Endometrial microvascular endothelial cells (primary cell): ENCODE results near the gene OR13C9. TPM values are rescaled to one million over a fixed set of nuclear protein-coding genes. Genes with fewer than 3 reads are reported as not detected.
"Not testable (repeated sequence)": the region's sequence is repeated elsewhere in the genome, so short reads cannot be mapped to it uniquely, and the experiment has no call there.

Experiments
- in situ Hi-C: cut with HindIII; loops from 2 replicates; pipeline ENCODE4 v1.10.0; 2017; ENCODE audit warnings: low sequenced_read_pairs, low pct_unique_long_range_greater_than_20kb; ENCODE audit errors: inconsistent ontology term
- total RNA-seq: library from RNA; depleted of rRNA; stranded (reverse); fragments of >200 nt; gene quantifications from one replicate; pipeline ENCODE4 v1.2.3, GENCODE V29; 2015; ENCODE audit errors: inconsistent ontology term

Gene OR13C9, protein sequence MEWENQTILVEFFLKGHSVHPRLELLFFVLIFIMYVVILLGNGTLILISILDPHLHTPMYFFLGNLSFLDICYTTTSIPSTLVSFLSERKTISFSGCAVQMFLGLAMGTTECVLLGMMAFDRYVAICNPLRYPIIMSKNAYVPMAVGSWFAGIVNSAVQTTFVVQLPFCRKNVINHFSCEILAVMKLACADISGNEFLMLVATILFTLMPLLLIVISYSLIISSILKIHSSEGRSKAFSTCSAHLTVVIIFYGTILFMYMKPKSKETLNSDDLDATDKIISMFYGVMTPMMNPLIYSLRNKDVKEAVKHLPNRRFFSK
- not detected for total RNA-seq

GRCh38 chr9:104618104-104618503 lies at the start of gene OR13C9:
Gene OR13C9 (minus strand): TSS chr9:104618204. CDS start chr9:104618204, 0 bp downstream.
- in situ Hi-C loops, result no loop called here

DNA sequence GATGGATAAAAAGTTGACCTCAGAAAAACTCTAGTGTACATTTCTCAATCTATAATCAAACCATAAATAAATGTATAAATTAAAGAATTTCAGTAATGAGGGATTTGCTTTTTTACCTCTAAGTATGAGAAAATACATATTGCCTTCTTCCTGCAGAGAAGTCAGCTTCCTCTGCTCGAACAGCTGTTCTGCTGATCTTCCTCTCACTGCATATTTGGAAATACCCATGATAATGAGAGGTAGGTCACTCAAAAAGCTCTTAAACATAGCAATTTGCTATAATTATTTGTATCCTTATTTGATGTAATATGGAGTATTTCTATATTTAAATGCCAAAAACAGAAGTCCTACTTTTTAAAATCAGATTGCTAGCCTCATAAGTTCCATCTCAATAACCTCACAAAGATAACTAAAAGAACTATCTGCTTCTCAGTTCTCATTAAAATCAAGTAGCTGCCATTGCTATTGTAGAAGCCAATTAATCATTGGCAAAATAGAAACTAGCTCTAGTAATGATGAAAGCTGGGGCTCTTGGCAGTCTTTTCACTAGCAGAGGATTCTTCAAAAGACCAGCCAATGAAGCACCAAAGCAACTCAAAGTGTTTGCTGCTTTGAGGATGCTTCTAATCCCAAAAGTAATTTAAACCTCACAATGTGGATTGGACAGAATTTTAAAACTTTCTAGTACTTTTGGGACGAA lies 40.6 kb upstream of the OR13C9 start:
- in situ Hi-C loops, result no loop called here

DNA sequence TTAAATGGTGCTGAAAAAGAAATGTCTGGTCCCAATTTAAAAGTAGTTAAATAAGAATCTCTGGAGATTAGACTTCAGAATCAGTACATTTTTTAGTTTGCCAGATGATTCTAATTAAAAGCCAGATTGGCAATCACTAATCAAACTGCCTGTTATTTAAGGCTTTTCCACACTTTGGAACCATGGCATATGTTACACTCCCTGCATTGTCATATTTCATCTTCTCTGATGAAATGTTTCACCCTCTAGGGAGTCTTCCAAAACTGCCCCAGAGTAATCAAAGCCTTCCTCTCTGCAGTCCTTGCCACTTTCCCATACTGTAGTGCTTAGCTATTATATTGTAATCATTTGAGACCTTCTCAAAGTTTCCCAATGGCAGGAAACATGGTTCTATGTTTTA lies 17.5 kb upstream of the OR13C9 start:
- in situ Hi-C loops, result no loop called here

- in situ Hi-C loops, result no loop called here
Measured at GRCh38 chr9:104633976-104634520, 16.0 kb upstream of the OR13C9 start.

- in situ Hi-C loops, result not testable (repeated sequence)
Measured at GRCh38 chr9:104625964-104626363, 8.0 kb upstream of the OR13C9 start.

GRCh38 chr9:104617418-104617817 lies 586 bp downstream of the OR13C9 start:
- in situ Hi-C loops, result no loop called here

- in situ Hi-C loops, result no loop called here
Measured at GRCh38 chr9:104611213-104611612, 6.8 kb downstream of the OR13C9 start.

DNA sequence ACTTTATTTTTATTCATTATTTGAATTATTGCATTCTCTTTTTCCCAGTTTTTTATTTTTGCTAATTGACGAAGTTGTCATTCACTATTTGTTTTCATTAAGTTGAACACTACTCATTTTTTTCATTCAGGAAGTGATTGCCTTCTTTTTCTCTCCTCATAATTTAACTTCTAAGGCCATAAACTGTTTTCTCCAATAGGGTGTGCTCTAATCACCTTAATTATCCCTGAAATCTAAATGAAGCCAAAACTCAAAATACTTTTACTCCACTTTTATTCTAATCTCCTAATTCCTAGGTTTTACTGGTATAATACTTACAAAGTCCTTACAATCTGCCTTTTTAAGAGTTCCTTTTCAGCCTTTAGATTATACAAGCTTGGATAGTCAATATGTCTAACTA lies 9.7 kb downstream of the OR13C9 start:
- in situ Hi-C loops, result no loop called here

GRCh38 chr9:104606152-104606551 lies 11.9 kb downstream of the OR13C9 start:
- in situ Hi-C loops, result no loop called here

- in situ Hi-C loops, result not testable (repeated sequence)
Measured at GRCh38 chr9:104605527-104605926, 12.5 kb downstream of the OR13C9 start, which contains the start of gene OR13C2. Gene OR13C2 (minus strand): TSS chr9:104605627. CDS start chr9:104605627, 0 bp downstream.

DNA sequence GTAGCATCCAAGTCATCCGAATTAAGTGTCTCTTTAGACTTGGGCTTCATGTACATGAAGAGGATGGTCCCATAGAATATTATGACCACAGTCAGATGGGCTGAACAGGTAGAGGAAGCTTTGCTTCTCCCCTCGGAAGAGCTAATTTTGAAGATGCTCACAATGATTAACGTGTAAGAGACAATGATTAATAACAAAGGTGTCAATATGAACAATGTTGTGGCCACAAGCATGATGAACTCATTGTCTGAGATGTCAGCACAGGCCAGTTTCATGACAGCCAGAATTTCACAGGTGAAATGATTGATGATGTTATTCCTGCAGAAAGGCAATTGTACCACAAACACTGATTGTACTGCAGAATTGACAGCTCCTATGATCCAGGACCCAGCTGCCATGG lies 13.2 kb downstream of the OR13C9 start:
- in situ Hi-C loops, result no loop called here

DNA sequence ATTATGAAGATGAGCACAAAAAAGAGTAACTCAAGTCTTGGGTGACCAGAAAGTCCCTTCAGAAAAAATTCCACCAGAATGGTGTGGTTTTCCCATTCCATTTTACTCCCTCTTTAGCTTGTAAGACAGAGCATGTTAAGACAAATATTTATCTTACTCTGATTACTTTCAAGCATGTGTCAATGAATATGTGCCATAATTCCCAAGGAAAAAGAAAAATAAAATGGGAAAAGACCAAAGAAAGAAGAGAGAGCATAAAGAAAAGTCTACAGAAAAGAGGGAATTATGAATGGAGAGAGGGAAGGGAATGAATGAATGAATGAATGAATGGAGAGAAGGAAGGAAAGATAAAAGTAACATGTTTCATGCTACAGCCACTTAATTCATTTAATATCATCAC lies 18.7 kb downstream of the OR13C9 start, which contains the start of gene OR13C5:
Gene OR13C5, minus strand, starts transcription at position 101 of the 400 bp plus-strand sequence. Its CDS starts 0 bp downstream, at position 101.
- in situ Hi-C loops, result not testable (repeated sequence)

DNA sequence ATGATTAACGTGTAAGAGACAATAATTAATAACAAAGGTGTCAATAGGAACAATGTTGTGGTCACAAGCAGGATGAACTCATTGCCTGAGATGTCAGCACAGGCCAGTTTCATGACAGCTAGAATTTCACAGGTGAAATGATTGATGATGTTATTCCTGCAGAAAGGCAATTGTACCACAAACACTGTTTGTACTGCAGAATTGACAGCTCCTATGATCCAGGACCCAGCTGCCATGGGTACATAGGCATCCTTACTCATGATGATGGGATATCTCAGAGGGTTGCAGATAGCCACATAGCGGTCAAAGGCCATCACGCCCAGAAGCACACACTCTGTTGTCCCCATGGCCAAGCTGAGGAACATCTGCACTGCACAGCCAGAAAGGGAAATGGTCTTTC lies 19.3 kb downstream of the OR13C9 start:
- in situ Hi-C loops, result not testable (repeated sequence)

GRCh38 chr9:104589626-104590025 lies 28.4 kb downstream of the OR13C9 start:
- in situ Hi-C loops, result no loop called here

DNA sequence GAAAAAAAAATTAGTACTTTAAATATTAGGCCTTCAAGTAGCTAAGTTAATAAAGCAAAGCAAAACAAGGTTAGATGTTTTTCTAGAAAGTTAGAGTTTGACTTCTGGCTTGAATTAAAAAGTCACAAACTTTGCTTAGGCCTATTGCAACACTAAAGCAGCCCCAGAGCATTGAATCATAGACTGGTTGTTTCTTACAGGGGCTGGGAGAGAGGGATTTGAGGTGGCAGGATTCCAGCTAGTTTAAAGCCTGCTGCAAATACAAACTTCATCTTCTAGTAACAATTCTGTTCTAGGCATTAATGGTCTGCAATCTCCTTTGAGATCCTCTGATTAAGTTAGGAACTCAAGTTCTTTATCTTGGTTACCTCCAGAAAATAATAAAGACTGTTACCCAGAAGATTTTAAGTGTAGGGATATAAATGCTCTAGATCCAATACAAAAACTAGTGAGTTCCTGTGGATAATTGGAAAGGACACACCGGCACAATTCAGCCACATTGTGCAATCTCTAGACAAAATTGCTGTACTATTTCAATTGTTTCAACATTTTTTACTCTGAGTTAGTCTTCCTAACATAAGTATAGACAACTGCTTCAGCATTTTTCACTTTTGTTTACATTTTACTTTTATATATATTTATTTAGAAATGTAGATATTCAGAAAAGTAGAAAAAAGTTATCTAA lies 31.4 kb downstream of the OR13C9 start:
- in situ Hi-C loops, result no loop called here

DNA sequence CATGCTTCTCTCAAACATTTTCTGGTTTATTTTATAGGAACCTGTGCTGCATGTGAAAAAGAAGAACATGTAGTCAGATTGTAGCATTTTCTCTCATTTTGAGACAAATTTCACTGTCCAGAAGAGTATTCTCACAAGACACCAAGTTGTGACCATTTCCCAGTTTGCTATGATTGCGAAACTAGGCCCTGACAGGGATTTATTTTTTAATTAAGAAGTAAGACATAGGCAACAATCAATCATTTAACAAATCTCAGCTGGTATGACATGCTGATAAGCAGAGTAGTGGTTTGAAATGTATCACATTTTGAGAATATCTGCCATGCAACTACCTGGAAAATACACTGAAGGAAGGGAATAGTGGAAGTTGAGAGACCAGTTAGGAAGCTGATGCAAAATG lies 37.4 kb downstream of the OR13C9 start:
- in situ Hi-C loops, result no loop called here

GRCh38 chr9:104577263-104577662 lies 40.7 kb downstream of the OR13C9 start:
- in situ Hi-C loops, result no loop called here

DNA sequence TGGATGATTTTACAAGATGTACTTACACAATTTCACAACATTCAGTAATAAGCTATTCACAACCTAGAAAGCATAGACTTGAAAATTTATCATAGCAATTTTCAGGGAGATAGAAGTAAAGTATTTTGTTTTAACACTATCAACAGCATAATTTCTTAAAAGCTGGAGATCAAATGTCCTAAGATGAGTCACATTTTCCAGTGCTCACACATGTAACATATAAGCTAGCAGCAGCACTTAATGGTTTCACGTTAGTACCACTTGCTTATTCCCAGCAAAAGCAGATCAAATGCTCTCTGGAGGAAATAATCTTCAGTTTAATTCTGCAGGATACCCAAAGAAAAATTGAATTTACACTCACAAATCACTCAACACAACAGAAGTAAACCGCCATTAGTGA lies 42.5 kb downstream of the OR13C9 start:
- in situ Hi-C loops, result no loop called here

DNA sequence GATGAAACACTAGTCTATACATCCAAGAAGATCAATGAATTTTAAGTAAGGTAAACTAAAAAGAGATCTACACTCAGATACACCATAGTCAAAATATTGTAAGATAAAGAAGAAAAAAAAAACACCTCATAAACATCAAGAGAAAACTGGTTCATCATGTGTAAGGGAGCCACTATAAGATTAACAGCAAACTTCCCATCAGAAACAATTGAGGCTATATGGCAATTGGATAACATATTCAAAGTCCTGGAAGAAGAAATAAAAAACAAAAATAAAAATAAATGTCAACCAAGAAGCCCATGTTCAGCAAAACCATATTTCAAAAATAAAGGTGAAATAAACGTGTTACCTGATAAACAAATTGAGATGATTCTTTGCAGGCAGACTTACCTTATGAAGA lies 45.4 kb downstream of the OR13C9 start:
- in situ Hi-C loops, result no loop called here
